ENCODE data around the gene IFNL4. TPM values are rescaled to one million over a fixed set of nuclear protein-coding genes. Genes with fewer than 3 reads are reported as not detected.
"Not testable (repeated sequence)": the region's sequence is repeated elsewhere in the genome, so short reads cannot be mapped to it uniquely, and the experiment has no call there.

Gene IFNL4
- total and polyA plus RNA-seq, 2 donors (not counting 3 experiments of a cell fraction or from before 2014, with no cell fraction given), result not detected

DNA sequence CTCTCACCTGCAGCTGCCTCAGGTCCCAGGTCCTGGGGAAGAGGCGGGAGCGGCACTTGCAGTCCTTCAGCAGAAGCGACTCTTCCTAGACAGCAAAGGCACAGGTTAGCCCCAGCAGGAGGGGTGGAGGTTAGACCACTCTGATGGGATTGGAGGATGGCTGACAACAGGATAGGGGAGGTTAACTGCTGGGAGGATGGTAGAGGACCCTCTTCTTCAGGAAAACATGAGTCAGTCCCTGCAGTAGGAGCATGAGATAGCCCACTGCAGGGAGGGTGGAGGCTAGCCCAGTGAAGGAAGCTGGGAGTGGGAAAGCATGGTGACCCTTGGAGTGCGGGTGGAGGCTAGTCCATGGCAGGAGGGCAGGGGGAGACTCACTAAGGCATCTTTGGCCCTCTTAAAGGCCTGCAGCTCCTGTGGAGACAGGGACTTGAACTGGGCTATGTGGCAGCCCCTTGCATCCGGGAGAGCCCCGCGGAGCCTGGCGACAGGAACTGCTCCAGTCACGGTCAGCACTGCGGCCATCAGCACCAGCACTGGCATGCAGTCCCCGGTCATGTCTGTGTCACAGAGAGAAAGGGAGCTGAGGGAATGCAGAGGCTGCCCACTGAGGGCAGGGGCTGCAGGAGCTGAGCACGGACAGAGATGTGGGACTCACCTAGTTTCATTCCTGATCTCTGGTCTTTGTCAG, 4.1 kb downstream of the IFNL4 start, which contains the start of gene IFNL3:
Gene IFNL3, minus strand, starts transcription at position 597 of the 691 bp plus-strand sequence. Its CDS starts 39 bp downstream, at position 558.
- H3K9ac ChIP-seq (replicated peaks; ENCODE audit: extremely low read depth, insufficient read depth, low read length); H3K27ac ChIP-seq (ENCODE audit: insufficient read depth, low read depth, low read length); dilution Hi-C loops (cut with MboI; ENCODE audit: extremely low pct_ligation_motif_present, low sequenced_read_pairs); DNase-seq (ENCODE audit: low read depth, low spot score); H3K9me3 ChIP-seq (replicated peaks; ENCODE audit: control insufficient read depth, insufficient read depth, low read length); POLR2A ChIA-PET; BruUV-seq (replicated peaks); intact Hi-C loops (cut with micrococcal nuclease); H4K20me1 ChIP-seq (replicated peaks; ENCODE audit: control insufficient read depth, extremely low read depth, insufficient read depth, low read length); H3K4me2 ChIP-seq (ENCODE audit: insufficient read depth, low read length); H3K4me3 ChIP-seq (replicated peaks in 1 of 3; ENCODE audit: insufficient read depth in 1 of 3, low read depth in 1 of 3, low read length in 3 of 3); H3K9me1 ChIP-seq (replicated peaks; ENCODE audit: control insufficient read depth, extremely low read depth, insufficient read depth, low read length); H3K4me1 ChIP-seq (ENCODE audit: control insufficient read depth, extremely low read depth, insufficient read depth, low read length); FAIRE-seq; H3K79me2 ChIP-seq (ENCODE audit: control insufficient read depth, insufficient read depth, low read length); H3K36me3 ChIP-seq (ENCODE audit: control insufficient read depth in 2 of 2, extremely low read depth in 1 of 2, insufficient read depth in 2 of 2, low read length in 2 of 2); CTCF ChIA-PET; H2AFZ ChIP-seq (ENCODE audit: low read depth, low read length): not testable (repeated sequence)
- peaks cover 20 to 28% of the 10 kb centered on the region in 2 experiments for H3K27me3 ChIP-seq (ENCODE audit: control insufficient read depth in 2 of 2, insufficient read depth in 2 of 2, low read length in 2 of 2)

DNA sequence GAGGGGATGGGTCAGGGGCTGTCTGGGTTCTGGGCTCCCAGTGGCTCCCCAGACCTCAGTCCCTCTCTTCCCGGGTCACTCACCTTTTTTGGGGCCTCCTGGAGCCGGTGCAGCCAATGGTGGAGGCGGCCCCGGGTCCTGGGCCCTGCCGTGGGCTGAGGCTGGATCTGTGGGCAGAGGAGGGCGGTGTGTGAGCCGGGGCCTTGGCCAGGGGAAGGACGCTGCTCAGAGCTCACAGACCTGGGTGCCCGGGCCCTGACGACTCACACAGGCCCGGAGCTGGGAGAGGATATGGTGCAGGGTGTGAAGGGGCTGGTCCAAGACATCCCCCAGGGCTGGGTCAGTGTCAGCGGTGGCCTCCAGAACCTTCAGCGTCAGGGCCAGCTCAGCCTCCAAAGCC, 4.9 kb downstream of the IFNL4 start:
- BruUV-seq (replicated peaks), result not testable (repeated sequence)

More for the DNA sequence above, 4.9 kb downstream of the IFNL4 start:
- H4K20me1 ChIP-seq (replicated peaks; ENCODE audit: control insufficient read depth, extremely low read depth, insufficient read depth, low read length); H3K4me3 ChIP-seq (replicated peaks in 1 of 3; ENCODE audit: insufficient read depth in 1 of 3, low read depth in 1 of 3, low read length in 3 of 3); FAIRE-seq; H3K9me3 ChIP-seq (replicated peaks; ENCODE audit: control insufficient read depth, insufficient read depth, low read length); CTCF ChIA-PET; H3K27ac ChIP-seq (ENCODE audit: insufficient read depth, low read depth, low read length); H2AFZ ChIP-seq (ENCODE audit: low read depth, low read length); H3K4me2 ChIP-seq (ENCODE audit: insufficient read depth, low read length); H3K4me1 ChIP-seq (ENCODE audit: control insufficient read depth, extremely low read depth, insufficient read depth, low read length); H3K9me1 ChIP-seq (replicated peaks; ENCODE audit: control insufficient read depth, extremely low read depth, insufficient read depth, low read length); H3K9ac ChIP-seq (replicated peaks; ENCODE audit: extremely low read depth, insufficient read depth, low read length); H3K79me2 ChIP-seq (ENCODE audit: control insufficient read depth, insufficient read depth, low read length); dilution Hi-C loops (cut with MboI; ENCODE audit: extremely low pct_ligation_motif_present, low sequenced_read_pairs); H3K36me3 ChIP-seq (ENCODE audit: control insufficient read depth in 2 of 2, extremely low read depth in 1 of 2, insufficient read depth in 2 of 2, low read length in 2 of 2); DNase-seq (ENCODE audit: low read depth, low spot score); intact Hi-C loops (cut with micrococcal nuclease); POLR2A ChIA-PET: not testable (repeated sequence)
- peaks cover 12 to 20% of the 10 kb centered on the region in 2 experiments for H3K27me3 ChIP-seq (ENCODE audit: control insufficient read depth in 2 of 2, insufficient read depth in 2 of 2, low read length in 2 of 2)

All from endothelial cell of umbilical vein (primary cell).